Measurements from ENCODE around the gene ESRRG. TPM values are rescaled to one million over a fixed set of nuclear protein-coding genes. Genes with fewer than 3 reads are reported as not detected.
"Not testable (repeated sequence)": the region's sequence is repeated elsewhere in the genome, so short reads cannot be mapped to it uniquely, and the experiment has no call there.

The ESRRG gene
- polyA plus RNA-seq, 1 donor from 2014 or later = 3.7 TPM

DNA sequence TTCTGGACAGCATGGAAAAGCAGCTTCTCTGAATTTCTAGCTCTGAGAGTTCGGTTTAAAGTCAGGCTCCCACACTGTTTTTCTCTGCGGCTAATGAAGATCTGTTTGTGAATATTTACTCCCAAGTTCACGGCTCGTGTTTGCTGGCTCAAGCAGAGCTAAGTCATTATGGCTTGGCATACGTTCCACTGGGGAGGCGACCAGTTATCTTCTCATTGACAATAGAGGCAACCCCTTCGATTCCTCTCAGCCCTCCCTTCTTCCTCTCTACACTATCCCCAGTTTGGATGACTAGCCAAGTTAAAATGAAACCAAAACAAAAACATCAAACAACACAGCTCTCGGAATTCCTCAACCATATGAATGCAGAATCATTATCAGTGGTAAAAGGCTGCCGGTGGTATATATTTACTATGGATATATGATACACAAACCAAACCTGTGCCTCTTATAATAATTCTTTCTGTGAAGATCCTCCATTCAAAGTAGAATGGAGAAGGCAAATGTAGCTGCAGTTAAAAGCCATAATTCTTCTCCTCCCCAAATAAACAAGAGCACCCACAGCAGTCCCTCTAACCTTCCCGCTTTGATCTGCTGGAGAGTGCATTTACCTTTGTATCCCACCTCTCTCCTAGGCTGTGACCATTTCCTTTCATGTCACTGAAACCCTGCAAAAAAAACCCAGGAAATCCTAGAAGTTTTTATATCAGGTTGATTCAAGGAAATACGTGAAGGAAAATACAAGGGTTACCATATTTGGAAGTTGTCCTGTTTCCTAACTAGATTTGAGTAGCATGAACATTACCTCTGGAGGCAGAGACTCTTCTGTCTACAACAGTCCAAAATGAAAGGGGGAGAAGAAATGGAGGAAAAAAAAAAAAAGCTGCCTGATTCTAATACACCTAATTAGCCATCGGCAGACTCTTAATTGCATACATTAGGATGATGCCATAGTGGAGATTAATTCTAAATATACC, 191.7 kb downstream of the ESRRG start:
- no peaks in the 10 kb centered on the region for H3K9me3 ChIP-seq (ENCODE audit: low read length)
- no peaks in the 10 kb centered on the region for H4K20me1 ChIP-seq (ENCODE audit: insufficient read depth)
- no peaks in the 10 kb centered on the region for H3K9me2 ChIP-seq (ENCODE audit: insufficient read depth, low read length)
- no peak overlapping the region for H3K27ac ChIP-seq (ENCODE audit: low read length)
- no peak overlapping the region for H3K4me3 ChIP-seq (ENCODE audit: low read length)
- no peak overlapping the region for H2AFZ ChIP-seq (ENCODE audit: low read depth, low read length)
- H3F3A ChIP-seq (ENCODE audit: insufficient read depth, low read length, poor library complexity, severe bottlenecking) = peaks cover 2% of the 10 kb centered on the region
- no peak overlapping the region for H3K4me2 ChIP-seq (ENCODE audit: low read length)
- TF ChIP-seq SMC3 (conservative IDR thresholded peaks at IDR 0.05; ENCODE audit: poor library complexity) (no peak), MXI1 (conservative IDR thresholded peaks at IDR 0.05; ENCODE audit: poor library complexity, severe bottlenecking) (no peak)
- no peak overlapping the region for H3K9ac ChIP-seq (ENCODE audit: low read length)
- no peaks in the 10 kb centered on the region for H3K36me3 ChIP-seq (ENCODE audit: insufficient read depth, low read length)
- H3K79me2 ChIP-seq (replicated peaks; ENCODE audit: insufficient read depth, low read length) = no peaks in the 10 kb centered on the region
- H3K27me3 ChIP-seq (ENCODE audit: insufficient read depth, low read depth, low read length) = peaks cover 3% of the 10 kb centered on the region

DNA sequence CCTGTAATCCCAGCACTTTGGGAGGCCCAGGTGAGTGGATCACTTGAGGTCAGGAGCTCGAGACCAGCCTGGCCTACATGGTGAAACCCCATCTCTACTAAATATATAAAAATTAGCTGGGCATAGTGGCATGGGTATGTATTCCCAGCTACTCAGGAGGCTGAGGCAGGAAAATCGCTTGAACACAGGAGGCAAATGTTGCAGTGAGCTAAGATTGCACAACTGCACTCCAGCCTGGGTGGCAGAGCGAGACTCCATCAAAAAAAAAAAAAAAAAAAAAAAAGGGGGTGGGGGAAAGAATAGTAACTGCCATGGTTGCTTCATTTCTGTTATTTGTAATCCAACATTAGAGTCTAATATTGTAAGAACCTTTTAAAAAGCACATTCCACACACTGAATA, 193.4 kb downstream of the ESRRG start:
- H3K9ac ChIP-seq (ENCODE audit: low read length); H2AFZ ChIP-seq (ENCODE audit: low read depth, low read length); H3K9me2 ChIP-seq (ENCODE audit: insufficient read depth, low read length); H4K20me1 ChIP-seq (ENCODE audit: insufficient read depth); H3K9me3 ChIP-seq (ENCODE audit: low read length); H3F3A ChIP-seq (ENCODE audit: insufficient read depth, low read length, poor library complexity, severe bottlenecking); H3K4me3 ChIP-seq (ENCODE audit: low read length); H3K27me3 ChIP-seq (ENCODE audit: insufficient read depth, low read depth, low read length); H3K27ac ChIP-seq (ENCODE audit: low read length); H3K79me2 ChIP-seq (replicated peaks; ENCODE audit: insufficient read depth, low read length); H3K4me2 ChIP-seq (ENCODE audit: low read length); H3K36me3 ChIP-seq (ENCODE audit: insufficient read depth, low read length): not testable (repeated sequence)

DNA sequence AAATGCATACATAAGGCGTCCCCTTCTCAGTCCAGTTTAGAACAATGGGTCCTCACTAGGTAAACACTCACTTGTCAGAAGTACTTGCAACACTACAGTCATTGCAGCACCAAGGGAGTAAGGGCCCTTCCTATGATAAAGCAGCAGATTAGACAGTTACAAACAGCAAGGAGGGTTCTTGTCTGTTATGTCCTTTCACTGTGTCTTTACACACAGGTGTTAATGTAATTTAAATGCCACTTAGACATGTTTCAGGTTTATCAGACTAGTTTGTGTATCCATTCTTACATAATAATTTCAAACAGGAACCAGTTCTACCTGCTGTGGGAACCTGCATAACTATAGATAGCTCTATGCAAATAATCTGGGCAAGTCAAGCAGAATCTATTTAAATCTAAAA, 194.4 kb downstream of the ESRRG start:
- no peaks in the 10 kb centered on the region for H3K9me2 ChIP-seq (ENCODE audit: insufficient read depth, low read length)
- H3K27me3 ChIP-seq (ENCODE audit: insufficient read depth, low read depth, low read length) = peaks cover 3% of the 10 kb centered on the region
- H3K36me3 ChIP-seq (ENCODE audit: insufficient read depth, low read length) = no peaks in the 10 kb centered on the region
- no peaks in the 10 kb centered on the region for H4K20me1 ChIP-seq (ENCODE audit: insufficient read depth)
- no peak overlapping the region for H3K27ac ChIP-seq (ENCODE audit: low read length)
- H2AFZ ChIP-seq (ENCODE audit: low read depth, low read length) = no peak overlapping the region
- H3K9me3 ChIP-seq (ENCODE audit: low read length) = no peaks in the 10 kb centered on the region
- no peak overlapping the region for H3K9ac ChIP-seq (ENCODE audit: low read length)
- H3K4me2 ChIP-seq (ENCODE audit: low read length) = no peak overlapping the region
- no peak overlapping the region for H3K4me3 ChIP-seq (ENCODE audit: low read length)
- peaks cover 2% of the 10 kb centered on the region for H3F3A ChIP-seq (ENCODE audit: insufficient read depth, low read length, poor library complexity, severe bottlenecking)
- TF ChIP-seq SMC3 (conservative IDR thresholded peaks at IDR 0.05; ENCODE audit: poor library complexity) = no peak
- no peak for TF ChIP-seq MXI1 (conservative IDR thresholded peaks at IDR 0.05; ENCODE audit: poor library complexity, severe bottlenecking)
- TF ChIP-seq EP300 (conservative IDR thresholded peaks at IDR 0.05; ENCODE audit: poor library complexity, severe bottlenecking) = no peak
- no peaks in the 10 kb centered on the region for H3K79me2 ChIP-seq (replicated peaks; ENCODE audit: insufficient read depth, low read length)

DNA sequence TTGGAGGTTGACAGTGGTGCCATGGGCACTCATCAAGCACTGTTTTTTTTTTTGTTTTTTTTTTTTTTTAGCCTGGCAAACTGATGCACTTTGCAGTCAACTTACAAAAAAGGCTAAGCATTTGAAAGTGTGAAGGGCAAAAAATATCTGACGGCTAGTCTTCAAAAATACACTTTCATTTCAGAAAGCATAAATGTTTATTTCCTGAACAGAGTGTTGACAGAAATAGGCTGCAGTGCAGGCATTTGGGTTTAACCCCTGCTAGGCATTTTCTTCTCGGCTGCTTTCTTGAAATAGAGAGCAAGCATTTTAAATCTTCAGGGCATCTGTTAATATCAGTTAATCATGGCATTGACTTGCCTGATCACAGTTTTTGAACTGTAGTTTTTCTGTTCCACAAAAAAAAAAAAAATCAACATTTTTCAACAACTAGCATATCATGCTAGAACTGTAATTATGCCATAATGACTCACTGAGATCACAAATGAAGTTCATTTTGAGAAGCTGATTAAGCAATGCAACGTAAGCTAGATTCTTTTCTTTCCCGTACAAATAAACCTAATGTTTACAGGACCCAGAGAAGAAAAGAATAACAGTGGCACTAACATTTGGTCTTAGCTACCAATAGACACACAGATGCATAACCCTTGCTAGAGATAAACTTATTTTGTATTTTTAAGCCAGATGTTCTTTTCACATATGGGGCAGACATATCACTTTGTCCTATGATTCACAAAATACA, 199.6 kb downstream of the ESRRG start:
- no peaks in the 10 kb centered on the region for H3K79me2 ChIP-seq (replicated peaks; ENCODE audit: insufficient read depth, low read length)
- no peaks in the 10 kb centered on the region for H3K9me3 ChIP-seq (ENCODE audit: low read length)
- H3F3A ChIP-seq (ENCODE audit: insufficient read depth, low read length, poor library complexity, severe bottlenecking) = no peaks in the 10 kb centered on the region
- H3K36me3 ChIP-seq (ENCODE audit: insufficient read depth, low read length) = no peaks in the 10 kb centered on the region
- no peaks in the 10 kb centered on the region for H3K27me3 ChIP-seq (ENCODE audit: insufficient read depth, low read depth, low read length)
- no peak overlapping the region for H3K9ac ChIP-seq (ENCODE audit: low read length)
- TF ChIP-seq MXI1 (conservative IDR thresholded peaks at IDR 0.05; ENCODE audit: poor library complexity, severe bottlenecking) = no peak
- TF ChIP-seq POLR2AphosphoS5 (IDR thresholded peaks at IDR 0.05) = no peak
- TF ChIP-seq, protein P1, sequence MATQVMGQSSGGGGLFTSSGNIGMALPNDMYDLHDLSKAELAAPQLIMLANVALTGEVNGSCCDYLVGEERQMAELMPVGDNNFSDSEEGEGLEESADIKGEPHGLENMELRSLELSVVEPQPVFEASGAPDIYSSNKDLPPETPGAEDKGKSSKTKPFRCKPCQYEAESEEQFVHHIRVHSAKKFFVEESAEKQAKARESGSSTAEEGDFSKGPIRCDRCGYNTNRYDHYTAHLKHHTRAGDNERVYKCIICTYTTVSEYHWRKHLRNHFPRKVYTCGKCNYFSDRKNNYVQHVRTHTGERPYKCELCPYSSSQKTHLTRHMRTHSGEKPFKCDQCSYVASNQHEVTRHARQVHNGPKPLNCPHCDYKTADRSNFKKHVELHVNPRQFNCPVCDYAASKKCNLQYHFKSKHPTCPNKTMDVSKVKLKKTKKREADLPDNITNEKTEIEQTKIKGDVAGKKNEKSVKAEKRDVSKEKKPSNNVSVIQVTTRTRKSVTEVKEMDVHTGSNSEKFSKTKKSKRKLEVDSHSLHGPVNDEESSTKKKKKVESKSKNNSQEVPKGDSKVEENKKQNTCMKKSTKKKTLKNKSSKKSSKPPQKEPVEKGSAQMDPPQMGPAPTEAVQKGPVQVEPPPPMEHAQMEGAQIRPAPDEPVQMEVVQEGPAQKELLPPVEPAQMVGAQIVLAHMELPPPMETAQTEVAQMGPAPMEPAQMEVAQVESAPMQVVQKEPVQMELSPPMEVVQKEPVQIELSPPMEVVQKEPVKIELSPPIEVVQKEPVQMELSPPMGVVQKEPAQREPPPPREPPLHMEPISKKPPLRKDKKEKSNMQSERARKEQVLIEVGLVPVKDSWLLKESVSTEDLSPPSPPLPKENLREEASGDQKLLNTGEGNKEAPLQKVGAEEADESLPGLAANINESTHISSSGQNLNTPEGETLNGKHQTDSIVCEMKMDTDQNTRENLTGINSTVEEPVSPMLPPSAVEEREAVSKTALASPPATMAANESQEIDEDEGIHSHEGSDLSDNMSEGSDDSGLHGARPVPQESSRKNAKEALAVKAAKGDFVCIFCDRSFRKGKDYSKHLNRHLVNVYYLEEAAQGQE (IDR thresholded peaks at IDR 0.05; ENCODE audit: borderline replicate concordance) = no peak
- TF ChIP-seq, protein P2, sequence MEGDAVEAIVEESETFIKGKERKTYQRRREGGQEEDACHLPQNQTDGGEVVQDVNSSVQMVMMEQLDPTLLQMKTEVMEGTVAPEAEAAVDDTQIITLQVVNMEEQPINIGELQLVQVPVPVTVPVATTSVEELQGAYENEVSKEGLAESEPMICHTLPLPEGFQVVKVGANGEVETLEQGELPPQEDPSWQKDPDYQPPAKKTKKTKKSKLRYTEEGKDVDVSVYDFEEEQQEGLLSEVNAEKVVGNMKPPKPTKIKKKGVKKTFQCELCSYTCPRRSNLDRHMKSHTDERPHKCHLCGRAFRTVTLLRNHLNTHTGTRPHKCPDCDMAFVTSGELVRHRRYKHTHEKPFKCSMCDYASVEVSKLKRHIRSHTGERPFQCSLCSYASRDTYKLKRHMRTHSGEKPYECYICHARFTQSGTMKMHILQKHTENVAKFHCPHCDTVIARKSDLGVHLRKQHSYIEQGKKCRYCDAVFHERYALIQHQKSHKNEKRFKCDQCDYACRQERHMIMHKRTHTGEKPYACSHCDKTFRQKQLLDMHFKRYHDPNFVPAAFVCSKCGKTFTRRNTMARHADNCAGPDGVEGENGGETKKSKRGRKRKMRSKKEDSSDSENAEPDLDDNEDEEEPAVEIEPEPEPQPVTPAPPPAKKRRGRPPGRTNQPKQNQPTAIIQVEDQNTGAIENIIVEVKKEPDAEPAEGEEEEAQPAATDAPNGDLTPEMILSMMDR (IDR thresholded peaks at IDR 0.05; ENCODE audit: poor library complexity, severe bottlenecking) = no peak
- TF ChIP-seq EZH2 (IDR thresholded peaks at IDR 0.05; ENCODE audit: borderline replicate concordance, insufficient read depth, low read length, poor library complexity, severe bottlenecking) = no peak
- no peaks in the 10 kb centered on the region for H3K9me2 ChIP-seq (ENCODE audit: insufficient read depth, low read length)
- no peak overlapping the region for H3K27ac ChIP-seq (ENCODE audit: low read length)
- H2AFZ ChIP-seq (ENCODE audit: low read depth, low read length) = no peak overlapping the region
- H3K4me3 ChIP-seq (ENCODE audit: low read length) = no peak overlapping the region
- no peaks in the 10 kb centered on the region for H4K20me1 ChIP-seq (ENCODE audit: insufficient read depth)
- H3K4me2 ChIP-seq (ENCODE audit: low read length) = no peak overlapping the region
